Astrocyte of the cerebellum (primary cell): ENCODE measurements around the gene WWOX.

Experiments
- DNase-seq: peaks from one replicate; pipeline ENCODE4 v3.0.0-alpha.2; 2011; ENCODE audit warnings: low read depth
- H3K4me3 ChIP-seq: 2 replicates; pipeline ENCODE4 v1.5.1; 2011; ENCODE audit warnings: mild to moderate bottlenecking, low read depth, low read length, moderate library complexity
- in situ Hi-C: cut with HindIII; loops from 2 replicates; pipeline ENCODE4 v1.10.0; 2017; ENCODE audit warnings: low sequenced_read_pairs
- TF ChIP-seq, protein P1 (sequence below): IDR thresholded peaks from 2 replicates; pipeline ENCODE4 v1.5.1; 2012; ENCODE audit warnings: low read length, low read depth, moderate library complexity, mild to moderate bottlenecking; ENCODE audit errors: missing control alignments

Gene WWOX

DNA sequence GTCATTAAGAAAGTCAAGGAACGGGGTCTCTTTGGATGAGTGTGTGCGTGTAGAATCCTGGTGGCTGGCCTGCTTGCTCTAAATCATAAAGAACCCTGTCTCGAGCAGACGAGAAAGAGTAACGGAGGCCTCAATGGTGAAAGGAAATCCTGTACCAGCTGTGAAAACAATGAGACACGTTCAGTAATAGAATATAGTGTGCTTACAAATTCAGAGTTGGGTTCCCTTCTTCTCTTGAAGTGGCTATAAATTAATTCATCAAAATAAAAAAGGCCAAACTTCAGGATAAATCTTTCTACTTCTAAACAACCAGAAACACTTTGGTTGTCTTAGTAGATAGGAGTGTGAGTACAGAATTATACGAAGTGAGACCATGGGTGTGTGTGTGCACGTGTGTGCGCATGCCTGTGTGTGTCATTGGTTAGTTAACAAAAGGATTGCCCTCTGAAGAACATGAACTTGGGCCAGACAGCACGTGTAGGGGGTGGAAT, 48.5 kb downstream of the WWOX start:
- TF ChIP-seq, protein P1, sequence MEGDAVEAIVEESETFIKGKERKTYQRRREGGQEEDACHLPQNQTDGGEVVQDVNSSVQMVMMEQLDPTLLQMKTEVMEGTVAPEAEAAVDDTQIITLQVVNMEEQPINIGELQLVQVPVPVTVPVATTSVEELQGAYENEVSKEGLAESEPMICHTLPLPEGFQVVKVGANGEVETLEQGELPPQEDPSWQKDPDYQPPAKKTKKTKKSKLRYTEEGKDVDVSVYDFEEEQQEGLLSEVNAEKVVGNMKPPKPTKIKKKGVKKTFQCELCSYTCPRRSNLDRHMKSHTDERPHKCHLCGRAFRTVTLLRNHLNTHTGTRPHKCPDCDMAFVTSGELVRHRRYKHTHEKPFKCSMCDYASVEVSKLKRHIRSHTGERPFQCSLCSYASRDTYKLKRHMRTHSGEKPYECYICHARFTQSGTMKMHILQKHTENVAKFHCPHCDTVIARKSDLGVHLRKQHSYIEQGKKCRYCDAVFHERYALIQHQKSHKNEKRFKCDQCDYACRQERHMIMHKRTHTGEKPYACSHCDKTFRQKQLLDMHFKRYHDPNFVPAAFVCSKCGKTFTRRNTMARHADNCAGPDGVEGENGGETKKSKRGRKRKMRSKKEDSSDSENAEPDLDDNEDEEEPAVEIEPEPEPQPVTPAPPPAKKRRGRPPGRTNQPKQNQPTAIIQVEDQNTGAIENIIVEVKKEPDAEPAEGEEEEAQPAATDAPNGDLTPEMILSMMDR: no peak
- no peak overlapping the region for H3K4me3 ChIP-seq
- DNase-seq: no peak
- in situ Hi-C loops: no loop called here

DNA sequence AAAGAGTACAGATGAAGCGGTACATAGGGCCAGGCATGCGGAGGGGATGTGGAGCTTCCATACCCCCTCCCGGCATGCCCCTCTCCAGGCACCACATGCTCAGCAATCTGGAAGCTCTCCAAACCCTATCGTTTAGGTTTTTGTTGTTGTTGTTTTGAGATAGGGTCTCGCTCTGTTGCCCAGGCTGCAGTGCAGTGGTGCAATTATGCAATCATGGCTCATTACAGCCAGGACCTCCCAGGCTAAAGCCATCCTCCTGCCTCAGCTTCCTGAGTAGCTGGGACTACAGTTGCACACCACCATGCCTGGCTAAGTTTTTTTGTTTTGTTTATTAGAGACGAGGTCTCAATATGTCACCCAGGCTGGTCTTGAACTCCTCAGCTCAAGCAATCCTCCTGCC, 50.8 kb downstream of the WWOX start:
- TF ChIP-seq, protein P1: no peak
- in situ Hi-C loops: no loop called here
- DNase-seq: no peak
- no peak overlapping the region for H3K4me3 ChIP-seq

DNA sequence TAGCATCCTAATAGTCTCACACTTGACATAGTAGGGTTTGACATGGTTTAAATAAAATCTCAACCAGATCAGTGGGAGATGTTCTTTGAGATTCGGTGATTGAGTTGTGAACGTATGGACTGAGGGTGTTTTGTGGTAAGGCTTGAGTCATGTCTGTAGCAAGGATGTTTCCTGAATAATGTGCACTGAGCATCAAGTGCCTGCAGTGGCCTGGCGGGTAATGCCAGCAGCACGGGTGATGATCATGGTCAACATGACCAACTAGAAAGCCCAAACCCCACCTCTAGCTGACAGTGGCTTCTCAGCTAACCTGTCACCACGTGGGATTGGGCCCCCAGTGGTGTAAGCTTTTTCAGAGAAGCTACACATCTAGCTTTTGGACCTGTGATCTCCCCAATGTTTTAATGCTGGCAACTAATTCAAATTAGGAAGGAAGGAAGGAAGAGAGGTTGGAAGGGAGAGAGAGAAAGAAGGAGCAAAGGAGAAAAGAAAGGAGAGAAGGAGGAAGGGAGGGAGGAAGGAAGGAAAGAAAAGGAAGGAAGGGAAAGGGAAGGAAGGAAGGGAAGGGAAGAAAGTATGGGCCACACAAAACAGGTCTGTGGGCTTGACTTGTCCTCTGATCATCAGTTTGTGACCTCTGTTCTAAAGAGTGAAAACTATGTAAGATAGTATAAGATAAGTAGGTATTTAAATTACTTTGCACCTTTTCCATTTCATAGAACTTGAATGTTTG, 55.4 kb downstream of the WWOX start:
- in situ Hi-C loops: no loop called here
- TF ChIP-seq, protein P1: no peak
- DNase-seq: no peak
- no peak overlapping the region for H3K4me3 ChIP-seq

DNA sequence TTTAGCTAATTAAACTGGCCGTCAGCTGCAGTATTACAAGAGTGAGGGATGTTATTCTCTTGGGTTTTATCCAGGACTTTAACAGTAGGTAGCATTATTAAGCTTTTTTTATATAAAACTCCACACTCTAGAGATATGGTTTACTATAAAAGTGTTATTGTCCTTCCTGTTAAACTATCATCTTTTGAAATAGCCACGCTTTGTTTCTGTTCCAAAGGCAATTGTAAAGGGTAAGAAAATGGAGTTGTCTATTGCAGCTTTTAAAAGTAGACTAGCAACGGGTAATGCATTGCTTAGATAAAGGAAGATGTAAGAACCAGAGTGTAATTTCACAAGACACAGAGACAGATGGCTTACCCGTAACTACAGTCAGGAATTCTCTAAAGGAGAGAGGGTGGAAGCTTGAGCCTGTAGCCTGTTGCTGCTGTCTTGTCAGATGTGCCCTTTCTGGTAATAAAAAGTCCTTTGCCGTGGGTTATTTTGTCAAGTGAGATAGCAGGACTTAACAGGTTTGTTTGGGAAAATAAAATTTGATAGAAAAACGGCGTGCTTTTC, 56.4 kb downstream of the WWOX start:
- no peak for DNase-seq
- H3K4me3 ChIP-seq: no peak overlapping the region
- TF ChIP-seq, protein P1: no peak
- in situ Hi-C loops: no loop called here

DNA sequence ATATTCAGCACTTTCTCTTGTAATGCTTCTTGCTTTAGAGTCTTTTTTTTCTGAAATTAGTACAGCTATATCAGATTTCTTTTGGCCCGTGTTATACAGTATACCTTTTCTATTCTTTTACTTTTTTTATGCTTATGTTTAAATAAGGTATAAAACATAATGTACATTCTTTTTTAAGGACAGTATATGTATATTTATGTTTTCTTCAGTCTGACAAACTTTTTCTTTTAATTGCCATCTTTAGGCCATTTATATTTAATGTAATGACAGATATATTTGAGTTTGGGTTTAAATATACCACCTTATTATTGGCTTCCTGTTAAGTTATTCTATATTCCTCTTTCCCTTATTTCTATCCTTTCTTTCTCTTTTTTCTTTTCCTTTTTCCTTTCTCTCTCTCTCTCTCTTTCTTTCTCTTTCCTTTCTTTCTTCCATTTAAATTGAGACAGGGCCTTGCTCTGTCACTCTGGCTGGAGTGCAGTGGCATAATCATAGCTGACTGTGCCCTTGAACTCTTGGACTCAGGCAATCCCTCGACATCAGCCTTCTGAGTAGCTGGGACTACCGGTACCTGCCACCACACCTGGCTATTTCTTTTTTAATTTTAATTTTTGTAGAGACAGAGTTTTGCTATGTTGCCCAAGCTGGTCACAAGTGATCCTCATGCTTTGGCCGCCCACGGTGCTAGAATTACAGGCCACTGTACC, 61.7 kb downstream of the WWOX start:
- in situ Hi-C loops: no loop called here
- no peak overlapping the region for H3K4me3 ChIP-seq
- TF ChIP-seq, protein P1: no peak
- DNase-seq: no peak

DNA sequence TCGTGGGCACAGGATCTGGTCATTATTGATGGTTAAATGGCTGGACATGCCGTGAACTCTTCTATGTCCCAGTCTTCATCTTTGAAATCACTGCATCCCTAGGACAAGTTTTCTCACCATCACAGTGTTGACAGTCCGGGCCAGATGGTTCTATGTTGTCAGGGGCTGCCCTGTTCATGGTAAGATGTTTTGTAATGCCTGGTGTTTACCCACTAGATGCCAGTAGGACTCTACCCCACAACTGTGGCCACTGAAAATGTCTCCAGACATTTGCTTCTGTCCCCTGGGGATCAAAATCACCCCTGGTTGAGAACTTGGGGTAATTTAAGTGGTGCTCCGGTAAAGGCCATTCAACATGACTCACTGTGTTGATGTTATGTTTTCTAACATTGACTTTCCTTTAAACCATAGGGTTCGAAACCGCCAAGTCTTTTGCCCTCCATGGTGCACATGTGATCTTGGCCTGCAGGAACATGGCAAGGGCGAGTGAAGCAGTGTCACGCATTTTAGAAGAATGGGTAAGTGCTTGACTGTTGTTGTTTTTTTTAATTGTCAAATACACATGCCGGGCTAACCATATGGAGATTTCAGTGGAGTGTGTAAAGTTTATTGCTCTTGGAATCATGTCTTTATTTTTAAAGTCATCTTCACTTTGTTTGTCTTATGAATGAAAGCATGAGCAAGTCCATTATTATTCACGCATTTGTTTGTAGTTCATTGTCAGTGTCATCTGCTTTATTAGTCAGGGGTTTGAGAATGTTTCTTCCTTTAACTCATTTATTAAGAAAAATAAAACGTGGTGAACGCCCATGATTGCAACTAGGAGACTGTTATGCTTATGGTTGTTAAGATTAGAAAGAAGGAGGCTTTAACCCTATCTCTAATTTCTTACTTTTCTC, 64.6 kb downstream of the WWOX start:
- H3K4me3 ChIP-seq: no peak overlapping the region
- in situ Hi-C loops: no loop called here

More for the DNA sequence above, 64.6 kb downstream of the WWOX start:
- DNase-seq: no peak
- TF ChIP-seq, protein P1: no peak
